DOHH2 (cell line): ENCODE data around the gene NUTM2D.
"Not testable (repeated sequence)": the region's sequence is repeated elsewhere in the genome, so short reads cannot be mapped to it uniquely, and the experiment has no call there.

Experiments used
- CTCF ChIP-seq: fragments of 200-600 bp; sonication (generic); IDR thresholded peaks from one replicate; pipeline ENCODE4 v1.5.1; 2014; ENCODE audit warnings: antibody characterized with exemption, mild to moderate bottlenecking, low read depth, low read length; ENCODE audit not compliant: poor library complexity, severe bottlenecking
- EZH2phosphoT487 ChIP-seq: fragments of 200-600 bp; sonication (generic); IDR thresholded peaks from 2 replicates; pipeline ENCODE4 v1.6.1; 2017; ENCODE audit warnings: borderline replicate concordance, mild to moderate bottlenecking, antibody characterized with exemption, low read length, moderate library complexity, mixed read lengths

- TF ChIP-seq CTCF = peak; percentile 29
- not testable (repeated sequence) for TF ChIP-seq EZH2phosphoT487
Observed at GRCh38 chr10:87342711-87343258, 14.8 kb upstream of the NUTM2D start.
